Right lobe of liver (tissue), 4 donors: ENCODE data around the gene ALDH1A1.

ENCODE experiments used
- CTCF ChIP-seq, 4 donors: fragments of 200-600 bp in 3 of 4; fragments of 450-650 bp in 1 of 4; IDR thresholded peaks; one replicate each; pipeline versions ENCODE4 v1.5.1 to v1.8.0; 2016 to 2022; ENCODE audit warnings: antibody characterized with exemption in 4 of 4, mild to moderate bottlenecking in 2 of 4
- POLR2A ChIP-seq: fragments of 450-650 bp; IDR thresholded peaks from one replicate; pipeline ENCODE4 v1.6.1; 2017; ENCODE audit warnings: antibody characterized with exemption, mild to moderate bottlenecking
- donor health status: DM: no; HTN: no; CAD: no.
- donor health status: DM: no; HTN: no; CAD: no.
- donor health status: DM: no; HTN: yes; CAD: no.

GRCh38 chr9:72896439-72896838, 56.4 kb downstream of the ALDH1A1 start:
- TF ChIP-seq CTCF (IDR thresholded peaks at IDR 0.05) (no peak), POLR2A (no peak)
